WTC11 (cell line): ENCODE measurements around the gene BCORL1. TPM values are rescaled to one million over a fixed set of nuclear protein-coding genes. Genes with fewer than 3 reads are reported as not detected.

Experiments used
- ATAC-seq: fragments of 200-7000 bp; cut with Tn5 transposase; 2 replicates; pipeline ENCODE4 v1.10.0; 2021; ENCODE audit warnings: mild to moderate bottlenecking, moderate library complexity
- CTCF ChIA-PET: fragments of 300-600 bp; sonication (Branson Sonifier 250); formaldehyde crosslinking; loops from one replicate; lab custom pipeline; 2021; ENCODE audit warnings: antibody characterized with exemption; lab: Charles Lee
- POLR2A ChIA-PET: fragments of 350-600 bp; sonication (Branson Sonifier 250); formaldehyde crosslinking; loops from one replicate; lab custom pipeline; 2021; ENCODE audit warnings: antibody characterized with exemption; lab: Charles Lee
- DNase-seq: peaks from one replicate; pipeline ENCODE4 v3.0.0; 2021; ENCODE audit warnings: low spot score
- H3K27ac Mint-ChIP-seq: 2 replicates; pipeline ENCODE4 v1.8.0; 2021; ENCODE audit warnings: mixed read lengths
- H3K27me3 Mint-ChIP-seq: 2 replicates; pipeline ENCODE4 v1.8.0; 2021; ENCODE audit warnings: low read depth, mild to moderate bottlenecking, moderate library complexity, mixed read lengths
- H3K36me3 Mint-ChIP-seq: 2 replicates; pipeline ENCODE4 v1.8.0; 2021; ENCODE audit warnings: mixed read lengths
- H3K4me1 Mint-ChIP-seq: 2 replicates; pipeline ENCODE4 v1.8.0; 2022; ENCODE audit warnings: mixed read lengths
- H3K4me3 Mint-ChIP-seq: 2 replicates; pipeline ENCODE4 v1.8.0; 2021; ENCODE audit warnings: mild to moderate bottlenecking, moderate library complexity, mixed read lengths
- H3K9me3 Mint-ChIP-seq: 2 replicates; pipeline ENCODE4 v1.8.0; 2021; ENCODE audit warnings: mixed read lengths
- FOXK1 ChIP-seq: sonication (generic); formaldehyde crosslinking; IDR thresholded peaks from 2 replicates; pipeline ENCODE4 v1.8.0; 2022; ENCODE audit warnings: mild to moderate bottlenecking, moderate library complexity, missing genetic modification reagents
- GRHL2 ChIP-seq: fragments of 250-450 bp; sonication (Bioruptor Pico); IDR thresholded peaks from 2 replicates; pipeline ENCODE4 v1.8.0; 2022; ENCODE audit warnings: mild to moderate bottlenecking, moderate library complexity; ENCODE audit not compliant: insufficient replicate concordance, severe bottlenecking
- NFATC4 ChIP-seq: fragments of 250-450 bp; sonication (Bioruptor Pico); IDR thresholded peaks from 2 replicates; pipeline ENCODE4 v1.9.0; 2021; ENCODE audit warnings: mild to moderate bottlenecking
- NR2C2 ChIP-seq: sonication (generic); formaldehyde crosslinking; IDR thresholded peaks from 2 replicates; pipeline ENCODE4 v1.8.0; 2022; ENCODE audit warnings: mild to moderate bottlenecking, missing genetic modification reagents
- SMAD4 ChIP-seq: sonication (generic); formaldehyde crosslinking; IDR thresholded peaks from 2 replicates; pipeline ENCODE4 v1.8.0; 2022; ENCODE audit warnings: mild to moderate bottlenecking, missing genetic modification reagents
- ZNF263 ChIP-seq: sonication (generic); formaldehyde crosslinking; IDR thresholded peaks from 2 replicates; pipeline ENCODE4 v1.8.1; 2022; ENCODE audit warnings: low read depth, mild to moderate bottlenecking, moderate library complexity, missing genetic modification reagents
- ZNF423 ChIP-seq: fragments of 250-450 bp; sonication (Bioruptor Pico); IDR thresholded peaks from 2 replicates; pipeline ENCODE4 v2.1.2; 2022; ENCODE audit warnings: mild to moderate bottlenecking, moderate library complexity
- ZNF671 ChIP-seq: fragments of 250-450 bp; sonication (Bioruptor Pico); IDR thresholded peaks from 2 replicates; pipeline ENCODE4 v1.8.0; 2021; ENCODE audit warnings: mild to moderate bottlenecking
- total RNA-seq: library from RNA; stranded (reverse); gene quantifications from 3 replicates; pipeline ENCODE4 v1.2.3, GENCODE V29; 2021
- TF ChIP-seq, protein P1 (sequence below): sonication (generic); formaldehyde crosslinking; conservative IDR thresholded peaks from 2 replicates; pipeline ENCODE4 v1.8.1; 2022; ENCODE audit warnings: mild to moderate bottlenecking, missing genetic modification reagents
- TF ChIP-seq, protein P2 (sequence below): sonication (generic); formaldehyde crosslinking; IDR thresholded peaks from 2 replicates; pipeline ENCODE4 v1.8.1; 2023; ENCODE audit warnings: mild to moderate bottlenecking, missing genetic modification reagents
- TF ChIP-seq, protein P3 (sequence below): sonication (generic); formaldehyde crosslinking; IDR thresholded peaks from 2 replicates; pipeline ENCODE4 v1.8.1; 2023; ENCODE audit warnings: mild to moderate bottlenecking, moderate library complexity, missing genetic modification reagents
- TF ChIP-seq, protein P4 (sequence below): fragments of 250-450 bp; sonication (Bioruptor Pico); IDR thresholded peaks from 2 replicates; pipeline ENCODE4 v1.9.0; 2021; ENCODE audit warnings: moderate library complexity, mild to moderate bottlenecking, inconsistent platforms, borderline replicate concordance
- TF ChIP-seq, protein P5 (sequence below): sonication (generic); formaldehyde crosslinking; IDR thresholded peaks from 2 replicates; pipeline ENCODE4 v1.8.1; 2023; ENCODE audit warnings: mild to moderate bottlenecking, missing genetic modification reagents, moderate library complexity
- TF ChIP-seq, protein P6 (sequence below): sonication (generic); formaldehyde crosslinking; IDR thresholded peaks from 2 replicates; pipeline ENCODE4 v1.8.1; 2023; ENCODE audit warnings: mild to moderate bottlenecking, missing genetic modification reagents, moderate library complexity
- TF ChIP-seq, protein P7 (sequence below): sonication (generic); formaldehyde crosslinking; IDR thresholded peaks from 2 replicates; pipeline ENCODE4 v1.8.0; 2022; ENCODE audit warnings: mild to moderate bottlenecking, missing genetic modification reagents
- TF ChIP-seq, protein P8 (sequence below): sonication (generic); formaldehyde crosslinking; conservative IDR thresholded peaks from 2 replicates; pipeline ENCODE4 v1.8.1; 2023; ENCODE audit warnings: mild to moderate bottlenecking, low read depth, missing genetic modification reagents, moderate library complexity
- TF ChIP-seq, protein P9 (sequence below): sonication (generic); formaldehyde crosslinking; IDR thresholded peaks from 2 replicates; pipeline ENCODE4 v1.8.1; 2023; ENCODE audit warnings: mild to moderate bottlenecking, missing genetic modification reagents, borderline replicate concordance
- TF ChIP-seq, protein P10 (sequence below): fragments of 250-450 bp; sonication (Bioruptor Pico); conservative IDR thresholded peaks from 2 replicates; pipeline ENCODE4 v1.9.0; 2021; ENCODE audit warnings: mild to moderate bottlenecking

BCORL1 gene
- total RNA-seq, 1 experiment from 2014 or later: 12.0 TPM

DNA sequence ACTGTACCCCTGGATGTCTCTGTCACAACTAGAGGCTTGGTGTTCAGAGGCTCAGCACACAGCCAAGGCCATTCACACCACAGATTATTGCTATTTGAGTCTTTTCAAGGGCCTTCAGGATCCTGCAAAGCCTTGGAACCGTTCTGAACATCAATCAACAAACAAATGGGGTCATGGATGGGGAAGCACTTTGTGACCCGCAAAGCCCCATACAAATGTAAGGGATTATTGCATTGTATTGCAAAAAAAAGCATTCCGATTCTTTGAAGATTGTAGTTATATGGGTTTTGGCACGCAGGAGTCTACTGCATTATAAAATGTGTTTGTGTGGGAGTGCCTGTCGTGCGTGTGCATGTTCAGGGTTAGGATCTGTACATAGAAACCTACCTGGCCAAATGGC, 17.3 kb upstream of the BCORL1 start:
- H3K36me3 Mint-ChIP-seq: no peaks in the 10 kb centered on the region
- H3K27me3 Mint-ChIP-seq: peaks cover 44% of the 10 kb centered on the region
- no peaks in the 10 kb centered on the region for H3K9me3 Mint-ChIP-seq
- no peak for DNase-seq
- no peak overlapping the region for H3K4me3 Mint-ChIP-seq
- no peak for ATAC-seq
- ChIA-PET POLR2A (no interaction called here), CTCF (no interaction called here)
- no peak overlapping the region for H3K27ac Mint-ChIP-seq
- H3K4me1 Mint-ChIP-seq: peaks cover 7% of the 10 kb centered on the region
- TF ChIP-seq, protein P1, sequence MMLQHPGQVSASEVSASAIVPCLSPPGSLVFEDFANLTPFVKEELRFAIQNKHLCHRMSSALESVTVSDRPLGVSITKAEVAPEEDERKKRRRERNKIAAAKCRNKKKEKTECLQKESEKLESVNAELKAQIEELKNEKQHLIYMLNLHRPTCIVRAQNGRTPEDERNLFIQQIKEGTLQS: no peak
- TF ChIP-seq, protein P2, sequence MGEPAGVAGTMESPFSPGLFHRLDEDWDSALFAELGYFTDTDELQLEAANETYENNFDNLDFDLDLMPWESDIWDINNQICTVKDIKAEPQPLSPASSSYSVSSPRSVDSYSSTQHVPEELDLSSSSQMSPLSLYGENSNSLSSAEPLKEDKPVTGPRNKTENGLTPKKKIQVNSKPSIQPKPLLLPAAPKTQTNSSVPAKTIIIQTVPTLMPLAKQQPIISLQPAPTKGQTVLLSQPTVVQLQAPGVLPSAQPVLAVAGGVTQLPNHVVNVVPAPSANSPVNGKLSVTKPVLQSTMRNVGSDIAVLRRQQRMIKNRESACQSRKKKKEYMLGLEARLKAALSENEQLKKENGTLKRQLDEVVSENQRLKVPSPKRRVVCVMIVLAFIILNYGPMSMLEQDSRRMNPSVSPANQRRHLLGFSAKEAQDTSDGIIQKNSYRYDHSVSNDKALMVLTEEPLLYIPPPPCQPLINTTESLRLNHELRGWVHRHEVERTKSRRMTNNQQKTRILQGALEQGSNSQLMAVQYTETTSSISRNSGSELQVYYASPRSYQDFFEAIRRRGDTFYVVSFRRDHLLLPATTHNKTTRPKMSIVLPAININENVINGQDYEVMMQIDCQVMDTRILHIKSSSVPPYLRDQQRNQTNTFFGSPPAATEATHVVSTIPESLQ (CRISPR knock-in tag): no peak
- no peak for TF ChIP-seq NFATC4 (CRISPR knock-in tag)
- TF ChIP-seq, protein P3, sequence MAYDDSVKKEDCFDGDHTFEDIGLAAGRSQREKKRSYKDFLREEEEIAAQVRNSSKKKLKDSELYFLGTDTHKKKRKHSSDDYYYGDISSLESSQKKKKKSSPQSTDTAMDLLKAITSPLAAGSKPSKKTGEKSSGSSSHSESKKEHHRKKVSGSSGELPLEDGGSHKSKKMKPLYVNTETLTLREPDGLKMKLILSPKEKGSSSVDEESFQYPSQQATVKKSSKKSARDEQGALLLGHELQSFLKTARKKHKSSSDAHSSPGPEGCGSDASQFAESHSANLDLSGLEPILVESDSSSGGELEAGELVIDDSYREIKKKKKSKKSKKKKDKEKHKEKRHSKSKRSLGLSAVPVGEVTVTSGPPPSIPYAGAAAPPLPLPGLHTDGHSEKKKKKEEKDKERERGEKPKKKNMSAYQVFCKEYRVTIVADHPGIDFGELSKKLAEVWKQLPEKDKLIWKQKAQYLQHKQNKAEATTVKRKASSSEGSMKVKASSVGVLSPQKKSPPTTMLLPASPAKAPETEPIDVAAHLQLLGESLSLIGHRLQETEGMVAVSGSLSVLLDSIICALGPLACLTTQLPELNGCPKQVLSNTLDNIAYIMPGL (CRISPR knock-in tag): no peak
- TF ChIP-seq ZNF263: no peak
- TF ChIP-seq, protein P4, sequence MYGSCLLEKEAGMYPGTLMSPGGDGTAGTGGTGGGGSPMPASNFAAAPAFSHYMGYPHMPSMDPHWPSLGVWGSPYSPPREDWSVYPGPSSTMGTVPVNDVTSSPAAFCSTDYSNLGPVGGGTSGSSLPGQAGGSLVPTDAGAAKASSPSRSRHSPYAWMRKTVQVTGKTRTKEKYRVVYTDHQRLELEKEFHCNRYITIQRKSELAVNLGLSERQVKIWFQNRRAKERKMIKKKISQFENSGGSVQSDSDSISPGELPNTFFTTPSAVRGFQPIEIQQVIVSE (CRISPR knock-in tag): no peak
- TF ChIP-seq FOXK1 (CRISPR knock-in tag): no peak
- TF ChIP-seq, protein P5, sequence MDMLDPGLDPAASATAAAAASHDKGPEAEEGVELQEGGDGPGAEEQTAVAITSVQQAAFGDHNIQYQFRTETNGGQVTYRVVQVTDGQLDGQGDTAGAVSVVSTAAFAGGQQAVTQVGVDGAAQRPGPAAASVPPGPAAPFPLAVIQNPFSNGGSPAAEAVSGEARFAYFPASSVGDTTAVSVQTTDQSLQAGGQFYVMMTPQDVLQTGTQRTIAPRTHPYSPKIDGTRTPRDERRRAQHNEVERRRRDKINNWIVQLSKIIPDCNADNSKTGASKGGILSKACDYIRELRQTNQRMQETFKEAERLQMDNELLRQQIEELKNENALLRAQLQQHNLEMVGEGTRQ: no peak
- TF ChIP-seq NR2C2 (CRISPR knock-in tag): no peak
- TF ChIP-seq SMAD4 (CRISPR knock-in tag): no peak
- TF ChIP-seq, protein P6, sequence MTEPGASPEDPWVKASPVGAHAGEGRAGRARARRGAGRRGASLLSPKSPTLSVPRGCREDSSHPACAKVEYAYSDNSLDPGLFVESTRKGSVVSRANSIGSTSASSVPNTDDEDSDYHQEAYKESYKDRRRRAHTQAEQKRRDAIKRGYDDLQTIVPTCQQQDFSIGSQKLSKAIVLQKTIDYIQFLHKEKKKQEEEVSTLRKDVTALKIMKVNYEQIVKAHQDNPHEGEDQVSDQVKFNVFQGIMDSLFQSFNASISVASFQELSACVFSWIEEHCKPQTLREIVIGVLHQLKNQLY (CRISPR knock-in tag): no peak
- no peak for TF ChIP-seq GRHL2 (CRISPR knock-in tag)
- TF ChIP-seq, protein P7, sequence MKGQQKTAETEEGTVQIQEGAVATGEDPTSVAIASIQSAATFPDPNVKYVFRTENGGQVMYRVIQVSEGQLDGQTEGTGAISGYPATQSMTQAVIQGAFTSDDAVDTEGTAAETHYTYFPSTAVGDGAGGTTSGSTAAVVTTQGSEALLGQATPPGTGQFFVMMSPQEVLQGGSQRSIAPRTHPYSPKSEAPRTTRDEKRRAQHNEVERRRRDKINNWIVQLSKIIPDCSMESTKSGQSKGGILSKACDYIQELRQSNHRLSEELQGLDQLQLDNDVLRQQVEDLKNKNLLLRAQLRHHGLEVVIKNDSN (CRISPR knock-in tag): no peak

DNA sequence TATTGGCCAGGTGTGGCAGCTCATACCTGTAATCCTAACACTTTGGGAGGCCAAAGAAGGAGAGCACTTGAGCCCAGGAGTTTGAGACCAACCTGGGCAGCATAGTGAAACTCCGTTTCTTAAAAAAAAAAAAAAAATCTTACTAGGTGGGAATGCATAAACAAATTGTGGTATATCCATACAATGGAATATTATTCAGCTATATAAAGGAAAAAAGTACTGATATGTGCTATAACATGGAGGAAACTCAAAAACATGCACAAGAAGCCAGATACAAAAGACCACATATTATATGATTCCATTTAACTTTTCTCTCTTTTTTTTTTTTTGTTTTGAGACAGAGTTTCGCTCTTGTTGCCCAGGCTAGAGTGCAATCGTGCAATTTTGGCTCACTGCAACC, 13.5 kb upstream of the BCORL1 start:
- Mint-ChIP-seq H3K27me3 (peaks cover 29% of the 10 kb centered on the region), H3K36me3 (no peaks in the 10 kb centered on the region), H3K4me3 (no peak overlapping the region), H3K9me3 (no peaks in the 10 kb centered on the region), H3K27ac (no peak overlapping the region), H3K4me1 (peaks cover 10% of the 10 kb centered on the region)
- DNase-seq (no peak), ATAC-seq (no peak)
- ChIA-PET CTCF (no interaction called here), POLR2A (no interaction called here)
- TF ChIP-seq, protein P8, sequence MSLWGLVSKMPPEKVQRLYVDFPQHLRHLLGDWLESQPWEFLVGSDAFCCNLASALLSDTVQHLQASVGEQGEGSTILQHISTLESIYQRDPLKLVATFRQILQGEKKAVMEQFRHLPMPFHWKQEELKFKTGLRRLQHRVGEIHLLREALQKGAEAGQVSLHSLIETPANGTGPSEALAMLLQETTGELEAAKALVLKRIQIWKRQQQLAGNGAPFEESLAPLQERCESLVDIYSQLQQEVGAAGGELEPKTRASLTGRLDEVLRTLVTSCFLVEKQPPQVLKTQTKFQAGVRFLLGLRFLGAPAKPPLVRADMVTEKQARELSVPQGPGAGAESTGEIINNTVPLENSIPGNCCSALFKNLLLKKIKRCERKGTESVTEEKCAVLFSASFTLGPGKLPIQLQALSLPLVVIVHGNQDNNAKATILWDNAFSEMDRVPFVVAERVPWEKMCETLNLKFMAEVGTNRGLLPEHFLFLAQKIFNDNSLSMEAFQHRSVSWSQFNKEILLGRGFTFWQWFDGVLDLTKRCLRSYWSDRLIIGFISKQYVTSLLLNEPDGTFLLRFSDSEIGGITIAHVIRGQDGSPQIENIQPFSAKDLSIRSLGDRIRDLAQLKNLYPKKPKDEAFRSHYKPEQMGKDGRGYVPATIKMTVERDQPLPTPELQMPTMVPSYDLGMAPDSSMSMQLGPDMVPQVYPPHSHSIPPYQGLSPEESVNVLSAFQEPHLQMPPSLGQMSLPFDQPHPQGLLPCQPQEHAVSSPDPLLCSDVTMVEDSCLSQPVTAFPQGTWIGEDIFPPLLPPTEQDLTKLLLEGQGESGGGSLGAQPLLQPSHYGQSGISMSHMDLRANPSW (CRISPR knock-in tag): no peak
- TF ChIP-seq, protein P9, sequence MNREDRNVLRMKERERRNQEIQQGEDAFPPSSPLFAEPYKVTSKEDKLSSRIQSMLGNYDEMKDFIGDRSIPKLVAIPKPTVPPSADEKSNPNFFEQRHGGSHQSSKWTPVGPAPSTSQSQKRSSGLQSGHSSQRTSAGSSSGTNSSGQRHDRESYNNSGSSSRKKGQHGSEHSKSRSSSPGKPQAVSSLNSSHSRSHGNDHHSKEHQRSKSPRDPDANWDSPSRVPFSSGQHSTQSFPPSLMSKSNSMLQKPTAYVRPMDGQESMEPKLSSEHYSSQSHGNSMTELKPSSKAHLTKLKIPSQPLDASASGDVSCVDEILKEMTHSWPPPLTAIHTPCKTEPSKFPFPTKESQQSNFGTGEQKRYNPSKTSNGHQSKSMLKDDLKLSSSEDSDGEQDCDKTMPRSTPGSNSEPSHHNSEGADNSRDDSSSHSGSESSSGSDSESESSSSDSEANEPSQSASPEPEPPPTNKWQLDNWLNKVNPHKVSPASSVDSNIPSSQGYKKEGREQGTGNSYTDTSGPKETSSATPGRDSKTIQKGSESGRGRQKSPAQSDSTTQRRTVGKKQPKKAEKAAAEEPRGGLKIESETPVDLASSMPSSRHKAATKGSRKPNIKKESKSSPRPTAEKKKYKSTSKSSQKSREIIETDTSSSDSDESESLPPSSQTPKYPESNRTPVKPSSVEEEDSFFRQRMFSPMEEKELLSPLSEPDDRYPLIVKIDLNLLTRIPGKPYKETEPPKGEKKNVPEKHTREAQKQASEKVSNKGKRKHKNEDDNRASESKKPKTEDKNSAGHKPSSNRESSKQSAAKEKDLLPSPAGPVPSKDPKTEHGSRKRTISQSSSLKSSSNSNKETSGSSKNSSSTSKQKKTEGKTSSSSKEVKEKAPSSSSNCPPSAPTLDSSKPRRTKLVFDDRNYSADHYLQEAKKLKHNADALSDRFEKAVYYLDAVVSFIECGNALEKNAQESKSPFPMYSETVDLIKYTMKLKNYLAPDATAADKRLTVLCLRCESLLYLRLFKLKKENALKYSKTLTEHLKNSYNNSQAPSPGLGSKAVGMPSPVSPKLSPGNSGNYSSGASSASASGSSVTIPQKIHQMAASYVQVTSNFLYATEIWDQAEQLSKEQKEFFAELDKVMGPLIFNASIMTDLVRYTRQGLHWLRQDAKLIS (CRISPR knock-in tag): no peak
- TF ChIP-seq ZNF671 (CRISPR knock-in tag): no peak
- TF ChIP-seq, protein P10, sequence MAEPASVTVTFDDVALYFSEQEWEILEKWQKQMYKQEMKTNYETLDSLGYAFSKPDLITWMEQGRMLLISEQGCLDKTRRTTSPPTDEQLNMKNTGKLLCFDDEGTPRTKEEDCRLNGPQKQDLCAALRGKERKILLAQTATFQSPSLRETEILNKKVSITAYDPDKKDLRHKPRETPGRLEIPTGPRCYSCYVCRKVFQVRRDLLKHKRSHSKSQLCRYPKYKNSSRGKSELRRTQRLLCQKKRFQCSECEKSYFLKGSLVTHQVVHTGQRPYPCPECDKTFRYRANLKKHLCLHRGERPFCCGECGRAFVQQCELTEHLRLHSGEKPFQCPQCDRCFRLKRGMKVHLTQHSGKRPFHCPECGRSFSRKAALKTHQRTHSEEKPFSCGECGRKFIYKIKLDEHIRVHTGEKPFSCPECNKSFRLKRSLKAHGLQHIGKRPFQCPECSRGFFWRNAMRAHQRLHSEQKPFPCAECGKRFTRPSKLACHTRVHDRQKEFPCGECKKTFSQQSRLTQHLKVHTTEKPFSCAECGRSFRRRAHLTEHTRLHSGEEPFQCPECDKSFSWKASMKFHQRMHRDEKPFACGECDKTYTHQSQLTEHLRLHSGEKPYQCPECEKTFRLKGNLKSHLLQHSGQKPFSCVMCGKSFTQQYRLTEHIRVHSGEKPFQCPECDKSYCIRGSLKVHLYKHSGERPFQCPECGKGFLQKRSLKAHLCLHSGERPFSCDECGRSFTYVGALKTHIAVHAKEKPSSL: no peak
- TF ChIP-seq ZNF423 (CRISPR knock-in tag): no peak
